OCI-LY7 (cell line): ENCODE measurements around the gene HES4. TPM values are rescaled to one million over a fixed set of nuclear protein-coding genes. Genes with fewer than 3 reads are reported as not detected.
"Not testable (repeated sequence)": the region's sequence is repeated elsewhere in the genome, so short reads cannot be mapped to it uniquely, and the experiment has no call there.

Experiments used
- BruUV-seq: library from RNA; stranded (reverse); fragments of 400-500 nt; replicated peaks from 2 replicates; lab custom pipeline; 2021; lab: Mats Ljungman, UMichigan
- CTCF ChIA-PET: fragments of 300-600 bp; sonication (Branson Sonifier 250); formaldehyde crosslinking; loops from one replicate; lab custom pipeline; 2022; ENCODE audit warnings: antibody characterized with exemption; ENCODE audit not compliant: unreplicated experiment; lab: Charles Lee
- POLR2A ChIA-PET: fragments of 300-600 bp; sonication (Branson Sonifier 250); formaldehyde crosslinking; loops from one replicate; lab custom pipeline; 2022; ENCODE audit warnings: antibody characterized with exemption; lab: Charles Lee
- DNase-seq: peaks from one replicate; pipeline ENCODE4 v3.0.0-alpha.2; 2015; ENCODE audit warnings: low spot score
- H2AFZ ChIP-seq: fragments of 200-600 bp; sonication (generic), shearing (Covaris generic); 2 replicates; pipeline ENCODE4 v1.6.1; 2014; ENCODE audit warnings: mild to moderate bottlenecking, antibody characterized with exemption, low read length, moderate library complexity
- H3K27ac ChIP-seq: fragments of 200-600 bp; sonication (generic); 2 replicates; pipeline ENCODE4 v1.5.1; 2014; ENCODE audit warnings: mixed run types, low read depth, mild to moderate bottlenecking, moderate library complexity, low read length, inconsistent platforms; ENCODE audit not compliant: poor library complexity, severe bottlenecking
- H3K36me3 ChIP-seq: fragments of 200-600 bp; sonication (generic); 2 replicates; pipeline ENCODE4 v1.6.1; 2014; ENCODE audit warnings: mild to moderate bottlenecking, antibody characterized with exemption, low read length, moderate library complexity, mixed read lengths; ENCODE audit not compliant: insufficient read depth
- H3K4me1 ChIP-seq: fragments of 200-600 bp; sonication (generic); 2 replicates; pipeline ENCODE4 v1.5.1; 2014; ENCODE audit warnings: mild to moderate bottlenecking, low read length; ENCODE audit not compliant: insufficient read depth, poor library complexity, severe bottlenecking
- H3K4me2 ChIP-seq: fragments of 200-600 bp; sonication (generic); 2 replicates; pipeline ENCODE4 v1.6.1; 2014; ENCODE audit warnings: mild to moderate bottlenecking, low read length
- H3K4me3 ChIP-seq: fragments of 200-600 bp; sonication (generic); 2 replicates; pipeline ENCODE4 v1.5.1; 2014; ENCODE audit warnings: mild to moderate bottlenecking, low read depth, low read length; ENCODE audit not compliant: poor library complexity, severe bottlenecking
- H3K79me2 ChIP-seq: fragments of 200-600 bp; sonication (generic); 2 replicates; pipeline ENCODE4 v1.6.1; 2016; ENCODE audit warnings: low read depth, mild to moderate bottlenecking, low read length, moderate library complexity, mixed read lengths; ENCODE audit not compliant: insufficient read depth
- H3K9me2 ChIP-seq: fragments of 200-600 bp; sonication (generic); 2 replicates; pipeline ENCODE4 v1.6.1; 2016; ENCODE audit warnings: mild to moderate bottlenecking, low read length, mixed read lengths; ENCODE audit not compliant: insufficient read depth
- H3K9me3 ChIP-seq: fragments of 200-600 bp; sonication (generic); 2 replicates; pipeline ENCODE4 v1.6.1; 2014; ENCODE audit warnings: mild to moderate bottlenecking, mixed run types, low read length, mixed read lengths
- H4K20me1 ChIP-seq: fragments of 200-600 bp; sonication (generic); 2 replicates; pipeline ENCODE4 v1.6.1; 2014; ENCODE audit warnings: mild to moderate bottlenecking, antibody characterized with exemption, low read length, moderate library complexity, mixed read lengths; ENCODE audit not compliant: insufficient read depth
- EZH2phosphoT487 ChIP-seq: fragments of 200-600 bp; sonication (generic); IDR thresholded peaks from 2 replicates; pipeline ENCODE4 v1.6.1; 2018; ENCODE audit warnings: low read depth, borderline replicate concordance, mild to moderate bottlenecking, mixed run types, antibody characterized with exemption, low read length, moderate library complexity, mixed read lengths
- intact Hi-C: fragments of 100-400 bp; cut with micrococcal nuclease; formaldehyde crosslinking; loops from one replicate; pipeline ENCODE4 v1.10.0; 2022; ENCODE audit not compliant: unreplicated experiment
- total RNA-seq, 2 experiments: library from RNA; depleted of rRNA in 1 of 2; stranded (reverse); fragments of >200 nt in 1 of 2; shearing (Covaris generic) in 1 of 2; gene quantifications; 2 replicates each; pipeline ENCODE4 v1.2.3, GENCODE V29; 2014 to 2022
- TF ChIP-seq, protein P1 (sequence below): fragments of 200-600 bp; sonication (generic); conservative IDR thresholded peaks from 2 replicates; pipeline ENCODE4 v1.5.1; 2014; ENCODE audit warnings: mild to moderate bottlenecking, antibody characterized with exemption, low read length, moderate library complexity, mixed read lengths

The HES4 gene
- total RNA-seq, 2 experiments from 2014 or later = not detected

DNA sequence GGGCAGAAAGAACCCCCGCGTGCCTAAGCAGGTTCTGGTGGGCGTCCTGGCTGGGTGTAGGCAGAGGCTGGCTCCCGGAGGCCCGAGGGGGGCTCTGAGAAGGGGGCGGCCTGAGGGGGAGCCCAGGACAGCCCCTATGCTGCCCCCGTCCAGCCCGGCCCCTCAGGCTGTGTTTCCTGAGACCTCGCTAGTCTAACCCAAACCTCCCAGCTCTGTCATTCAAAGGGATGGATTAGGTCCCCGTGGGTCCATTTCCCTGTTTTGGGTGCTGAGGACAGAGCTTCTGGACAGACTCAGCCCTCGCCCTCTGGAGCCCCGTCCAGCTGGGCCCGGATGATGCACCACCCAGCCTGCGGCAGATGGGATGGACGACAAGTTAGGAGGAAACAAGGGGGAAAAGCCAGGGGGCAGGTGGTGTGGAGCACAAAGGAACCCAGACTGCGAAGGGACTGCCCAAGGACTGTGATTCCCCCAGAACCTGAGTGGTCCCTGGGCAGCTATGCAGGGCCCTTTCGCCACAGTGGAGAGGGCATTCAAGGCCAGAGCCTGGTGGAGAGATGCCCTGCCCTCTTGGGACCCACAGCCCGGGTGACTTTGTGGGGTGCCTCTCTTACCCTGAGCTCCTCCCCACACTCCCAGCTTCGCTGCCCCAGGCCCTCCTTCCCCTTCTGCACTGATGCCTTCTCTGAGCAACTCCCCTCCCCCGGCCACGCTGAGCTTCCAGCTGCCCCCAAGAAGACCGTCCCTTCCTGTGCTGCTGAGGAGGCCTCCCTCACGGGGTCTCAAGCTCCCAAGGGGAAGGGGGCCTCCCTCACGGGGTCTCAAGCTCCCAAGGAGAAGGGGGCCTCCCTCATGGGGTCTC lies 2.8 kb downstream of the HES4 start:
- ChIA-PET POLR2A (no interaction called here), CTCF (no interaction called here)
- Histone ChIP-seq H3K79me2 (no peaks in the 10 kb centered on the region), H3K4me1 (no peaks in the 10 kb centered on the region), H3K4me2 (no peak overlapping the region), H3K36me3 (no peaks in the 10 kb centered on the region), H3K9me2 (no peaks in the 10 kb centered on the region), H3K27ac (no peak overlapping the region), H2AFZ (no peak overlapping the region), H3K9me3 (no peaks in the 10 kb centered on the region), H3K4me3 (no peak overlapping the region), H4K20me1 (no peaks in the 10 kb centered on the region)
- DNase-seq = no peak
- TF ChIP-seq, protein P1, sequence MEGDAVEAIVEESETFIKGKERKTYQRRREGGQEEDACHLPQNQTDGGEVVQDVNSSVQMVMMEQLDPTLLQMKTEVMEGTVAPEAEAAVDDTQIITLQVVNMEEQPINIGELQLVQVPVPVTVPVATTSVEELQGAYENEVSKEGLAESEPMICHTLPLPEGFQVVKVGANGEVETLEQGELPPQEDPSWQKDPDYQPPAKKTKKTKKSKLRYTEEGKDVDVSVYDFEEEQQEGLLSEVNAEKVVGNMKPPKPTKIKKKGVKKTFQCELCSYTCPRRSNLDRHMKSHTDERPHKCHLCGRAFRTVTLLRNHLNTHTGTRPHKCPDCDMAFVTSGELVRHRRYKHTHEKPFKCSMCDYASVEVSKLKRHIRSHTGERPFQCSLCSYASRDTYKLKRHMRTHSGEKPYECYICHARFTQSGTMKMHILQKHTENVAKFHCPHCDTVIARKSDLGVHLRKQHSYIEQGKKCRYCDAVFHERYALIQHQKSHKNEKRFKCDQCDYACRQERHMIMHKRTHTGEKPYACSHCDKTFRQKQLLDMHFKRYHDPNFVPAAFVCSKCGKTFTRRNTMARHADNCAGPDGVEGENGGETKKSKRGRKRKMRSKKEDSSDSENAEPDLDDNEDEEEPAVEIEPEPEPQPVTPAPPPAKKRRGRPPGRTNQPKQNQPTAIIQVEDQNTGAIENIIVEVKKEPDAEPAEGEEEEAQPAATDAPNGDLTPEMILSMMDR = no peak
- TF ChIP-seq EZH2phosphoT487 = no peak
- intact Hi-C loops = no loop called here
- BruUV-seq = no TSS peak

DNA sequence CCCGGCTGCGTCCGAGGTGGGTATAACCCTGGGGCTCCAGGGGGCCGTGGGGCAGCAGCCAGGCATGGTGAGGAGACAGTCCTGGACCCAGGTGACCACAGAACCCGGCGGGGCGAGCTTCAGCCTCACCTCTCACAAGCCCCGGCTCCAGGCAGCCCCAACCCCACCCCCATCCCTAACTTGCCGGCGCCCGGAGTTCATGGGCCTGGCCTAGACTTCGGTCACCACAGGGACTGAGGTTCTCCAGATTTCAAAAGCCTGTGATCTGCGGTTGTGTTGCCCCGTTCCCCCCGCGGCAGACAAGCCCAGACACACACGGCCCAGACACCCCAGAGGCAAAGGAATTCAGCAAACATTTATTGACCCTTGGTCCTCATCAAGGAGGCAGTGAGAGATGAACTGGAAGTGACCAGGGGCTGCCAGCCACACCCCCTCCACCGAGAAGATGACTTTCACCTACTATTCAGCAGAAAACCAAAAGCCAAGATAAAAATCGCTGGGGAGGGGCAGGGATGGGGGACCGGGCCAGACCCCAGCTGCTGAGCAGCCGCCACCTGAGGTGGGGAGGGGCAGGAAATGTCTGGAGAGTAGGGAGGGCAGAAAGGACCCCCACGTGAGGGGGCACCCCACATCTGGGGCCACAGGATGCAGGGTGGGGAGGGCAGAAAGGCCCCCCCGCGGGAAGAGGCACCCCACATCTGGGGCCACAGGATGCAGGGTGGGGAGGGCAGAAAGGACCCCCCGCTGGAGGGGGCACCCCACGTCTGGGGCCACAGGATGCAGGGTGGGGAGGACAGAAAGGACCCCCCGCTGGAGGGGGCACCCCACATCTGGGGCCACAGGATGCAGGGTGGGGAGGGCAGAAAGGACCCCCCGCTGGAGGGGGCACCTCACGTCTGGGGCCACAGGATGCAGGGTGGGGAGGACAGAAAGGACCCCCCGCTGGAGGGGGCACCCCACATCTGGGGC lies 3.9 kb downstream of the HES4 start:
- POLR2A ChIA-PET = no interaction called here
- BruUV-seq = no TSS peak
- no peaks in the 10 kb centered on the region for H3K4me1 ChIP-seq
- intact Hi-C loops = no loop called here
- no peaks in the 10 kb centered on the region for H4K20me1 ChIP-seq
- H3K9me3 ChIP-seq = no peaks in the 10 kb centered on the region
- CTCF ChIA-PET = no interaction called here
- H3K9me2 ChIP-seq = no peaks in the 10 kb centered on the region
- no peaks in the 10 kb centered on the region for H3K36me3 ChIP-seq
- no peak for TF ChIP-seq EZH2phosphoT487
- TF ChIP-seq, protein P1 = no peak
- no peak for DNase-seq
- H2AFZ ChIP-seq = no peak overlapping the region
- no peak overlapping the region for H3K4me3 ChIP-seq
- H3K79me2 ChIP-seq = no peaks in the 10 kb centered on the region
- no peak overlapping the region for H3K27ac ChIP-seq
- no peak overlapping the region for H3K4me2 ChIP-seq

DNA sequence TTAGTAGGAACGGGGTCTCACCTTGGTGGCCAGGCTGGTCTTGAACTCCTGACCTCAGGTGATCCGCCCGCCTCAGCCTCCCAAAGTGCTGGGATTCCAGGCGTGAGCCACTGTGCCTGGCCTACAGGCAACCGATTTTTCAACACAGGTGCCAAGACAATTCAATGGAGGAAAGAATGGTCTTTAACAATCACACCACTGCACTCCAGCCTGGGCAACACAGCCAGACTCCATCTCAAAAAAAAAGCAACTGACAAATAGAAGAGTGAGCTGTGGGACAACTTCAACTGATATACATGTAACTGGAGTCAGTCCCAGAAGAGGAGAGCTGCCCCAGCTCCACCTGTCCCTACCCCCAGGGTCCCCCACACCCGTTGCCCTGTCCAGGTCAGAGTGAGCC lies 5.4 kb downstream of the HES4 start:
- intact Hi-C loops, H3K4me2 ChIP-seq, H3K4me1 ChIP-seq, POLR2A ChIA-PET, H3K9me2 ChIP-seq, H4K20me1 ChIP-seq, H3K9me3 ChIP-seq, DNase-seq, H3K36me3 ChIP-seq, H2AFZ ChIP-seq, CTCF ChIA-PET, BruUV-seq, H3K4me3 ChIP-seq, H3K27ac ChIP-seq, H3K79me2 ChIP-seq: not testable (repeated sequence)
